Stimulated activated CD8-positive, alpha-beta memory T cell treated with anti-CD3 and anti-CD28 coated beads, Interleukin-15, amount 100 ng/mL, for 4 hours (primary cell): ENCODE measurements around the gene LMNB1.
"Not testable (repeated sequence)": the region's sequence is repeated elsewhere in the genome, so short reads cannot be mapped to it uniquely, and the experiment has no call there.

Experiments
- DNase-seq, 2 donors: peaks; one replicate each; pipeline ENCODE4 v3.0.0-alpha.2; 2020; ENCODE audit warnings: low read depth in 2 of 2

Gene LMNB1

GRCh38 chr5:126826619-126827215 is 49.8 kb downstream of the LMNB1 start:
- no peak for DNase-seq

DNA sequence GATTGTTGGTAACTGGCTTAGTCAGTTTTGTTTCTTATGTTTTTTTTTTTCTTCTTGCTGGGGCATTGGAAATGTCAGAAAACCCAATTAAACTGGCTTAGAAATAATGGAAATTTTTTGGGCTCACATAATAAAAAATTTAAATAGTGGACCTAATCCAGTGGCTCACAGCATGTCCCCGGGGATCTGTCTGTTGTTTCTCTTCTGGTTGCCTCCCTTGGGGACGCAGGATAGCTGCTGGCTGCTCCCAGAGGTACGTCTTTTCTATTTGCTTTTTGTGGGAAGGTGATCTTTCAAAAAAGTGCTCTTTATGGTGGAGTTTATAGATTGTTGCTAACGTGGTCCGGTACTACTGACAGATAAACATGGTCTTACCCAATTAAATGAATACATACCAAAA is 52.2 kb downstream of the LMNB1 start:
- DNase-seq = no peak

DNA sequence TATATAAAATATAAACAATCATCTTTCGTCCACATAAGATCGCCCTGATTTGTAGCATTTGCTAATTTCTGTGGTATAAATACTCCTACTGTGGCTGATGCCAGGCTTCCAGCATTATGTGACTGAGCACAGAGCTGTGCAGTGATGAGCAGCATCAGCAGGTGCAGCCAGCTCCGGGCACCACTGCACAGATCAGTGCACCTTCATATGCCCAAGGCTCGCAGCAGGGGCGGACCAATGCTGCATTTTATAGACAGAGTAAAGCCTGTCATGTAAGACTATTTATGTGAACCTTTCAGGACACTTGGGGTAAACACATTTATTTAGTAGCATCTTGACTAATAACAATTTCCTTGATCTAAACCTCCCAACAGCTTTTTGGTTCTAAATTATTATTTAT is 53.1 kb downstream of the LMNB1 start:
- DNase-seq = no peak

DNA sequence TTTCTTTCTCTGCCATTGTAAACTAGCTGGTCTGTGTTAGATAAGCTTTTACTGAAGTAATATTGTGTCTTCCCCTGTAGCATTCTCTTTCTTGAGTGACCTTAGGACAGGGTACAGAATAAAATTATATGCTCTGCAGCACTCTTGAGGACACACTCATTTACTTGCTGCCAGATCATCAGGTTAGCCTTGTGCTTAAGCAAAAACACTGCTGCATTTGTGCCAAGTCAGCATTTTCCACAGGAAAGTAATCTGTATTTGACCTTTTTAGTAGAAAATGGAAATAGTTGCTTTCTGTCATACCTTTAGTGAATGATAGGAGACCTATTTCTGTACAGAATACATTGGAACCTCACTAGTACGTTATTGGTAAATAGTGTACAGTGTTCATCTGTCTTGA is 54.2 kb downstream of the LMNB1 start:
- DNase-seq = no peak

DNA sequence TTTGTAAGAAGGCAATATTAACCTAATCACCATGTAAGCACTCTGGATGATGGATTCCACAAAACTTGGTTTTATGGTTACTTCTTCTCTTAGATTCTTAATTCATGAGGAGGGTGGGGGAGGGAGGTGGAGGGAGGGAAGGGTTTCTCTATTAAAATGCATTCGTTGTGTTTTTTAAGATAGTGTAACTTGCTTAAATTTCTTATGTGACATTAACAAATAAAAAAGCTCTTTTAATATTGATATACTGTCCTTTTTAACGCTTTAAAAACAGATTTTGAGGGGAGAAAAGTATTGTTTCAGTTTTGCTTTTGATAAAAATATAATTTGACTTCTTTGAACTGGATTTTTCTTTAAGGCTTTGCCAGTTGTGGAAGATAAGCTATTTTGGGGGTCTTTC is 59.8 kb downstream of the LMNB1 start:
- no peak for DNase-seq

DNA sequence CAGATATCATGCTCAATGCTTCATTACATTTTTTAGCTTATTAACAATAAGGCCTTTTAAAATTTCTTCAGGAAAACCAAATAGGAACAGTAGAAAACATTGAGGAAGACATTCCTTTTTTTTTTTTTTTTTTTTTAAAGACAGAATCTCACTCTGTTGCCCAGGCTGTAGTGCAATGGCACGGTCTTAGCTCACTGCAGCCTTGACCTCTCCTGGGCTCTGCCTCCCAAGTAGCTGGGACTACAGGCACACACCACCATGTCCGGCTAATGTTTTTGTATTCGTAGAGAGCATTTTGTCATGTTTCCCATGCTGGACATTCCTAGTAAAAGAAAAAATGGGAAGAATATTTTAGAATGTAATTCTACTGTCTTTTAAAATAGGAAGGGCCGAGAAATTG is 60.3 kb downstream of the LMNB1 start:
- DNase-seq = no peak

DNA sequence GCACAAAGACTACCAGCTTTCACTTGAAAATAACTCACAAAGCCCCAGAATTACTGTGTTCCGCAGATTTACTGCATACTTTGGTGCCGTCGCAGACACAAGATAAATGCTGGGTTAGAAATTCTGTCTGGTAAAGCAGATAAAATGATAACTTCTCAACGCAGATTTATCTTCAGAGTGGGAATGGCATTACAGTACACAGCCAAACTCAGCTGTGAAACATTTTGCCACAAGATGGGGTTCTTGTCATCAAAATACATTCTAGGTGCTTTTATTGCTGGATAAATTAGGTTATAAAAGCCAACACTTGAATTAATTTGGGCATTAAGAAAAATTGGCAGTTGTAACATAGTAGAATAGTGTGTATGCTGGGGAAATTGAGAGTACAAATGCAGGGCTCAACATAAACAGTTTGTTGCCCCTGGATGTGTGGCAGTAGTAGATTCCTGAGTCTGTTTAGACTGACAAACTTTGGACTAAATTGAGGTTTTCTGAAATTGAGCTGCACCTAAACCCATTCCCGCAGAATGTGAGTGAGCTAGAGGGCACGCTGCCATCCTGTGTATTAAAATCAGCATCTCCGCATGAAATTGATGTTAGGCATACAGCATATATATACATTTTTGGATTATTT is 61.1 kb downstream of the LMNB1 start:
- DNase-seq = no peak

GRCh38 chr5:126839407-126839806 is 62.5 kb downstream of the LMNB1 start:
- DNase-seq = not testable (repeated sequence)

DNA sequence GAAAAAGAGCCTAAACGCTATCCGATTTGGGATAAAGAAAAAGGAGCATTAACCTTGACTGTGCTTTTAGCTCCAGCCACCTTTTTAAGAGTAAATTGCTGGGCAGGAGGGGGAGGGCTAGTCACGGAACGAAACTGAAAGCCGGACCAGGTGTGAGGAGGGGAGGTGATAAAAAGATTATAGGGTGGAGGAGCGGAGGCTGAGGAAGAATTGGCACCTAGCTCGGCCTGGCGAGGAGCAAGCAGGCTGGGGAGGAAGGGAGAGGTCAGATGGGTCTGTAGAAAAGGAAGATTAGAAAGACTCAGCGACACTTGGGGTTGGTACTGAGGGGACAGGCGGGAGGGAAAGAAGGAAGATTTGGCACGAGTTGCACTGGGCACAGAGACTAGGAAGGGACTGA is 66.4 kb downstream of the LMNB1 start:
- DNase-seq = not testable (repeated sequence)

DNA sequence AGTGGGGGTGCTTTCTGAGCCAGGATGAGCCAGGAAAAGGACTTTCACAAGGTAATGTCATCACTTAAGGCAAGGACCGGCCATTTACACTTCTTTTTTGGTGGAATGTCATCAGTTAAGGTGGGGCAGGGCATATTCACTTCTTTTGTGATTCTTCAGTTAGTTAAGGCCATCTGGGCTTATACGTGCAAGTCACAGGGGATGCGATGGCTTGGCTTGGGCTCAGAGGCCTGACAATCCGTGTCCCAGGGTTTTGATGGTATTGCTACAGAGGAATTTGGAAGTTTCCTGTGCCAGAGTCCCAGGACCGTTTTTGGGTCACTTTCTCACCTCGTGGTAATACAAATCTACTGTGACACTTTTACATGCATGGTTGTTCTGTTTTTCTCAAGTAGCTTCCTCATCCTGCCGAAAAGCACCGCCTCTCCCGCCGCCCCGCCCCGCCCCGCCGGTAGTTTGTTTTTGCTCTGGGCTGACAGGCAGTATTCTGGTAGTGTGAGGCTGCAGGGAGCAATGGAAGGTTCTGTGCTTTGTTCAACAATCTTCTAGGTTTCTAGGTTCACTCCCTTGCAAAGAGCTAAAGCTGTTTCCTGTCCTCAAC is 68.6 kb downstream of the LMNB1 start:
- peak in 1 of 2 donors; percentile 30 for DNase-seq

DNA sequence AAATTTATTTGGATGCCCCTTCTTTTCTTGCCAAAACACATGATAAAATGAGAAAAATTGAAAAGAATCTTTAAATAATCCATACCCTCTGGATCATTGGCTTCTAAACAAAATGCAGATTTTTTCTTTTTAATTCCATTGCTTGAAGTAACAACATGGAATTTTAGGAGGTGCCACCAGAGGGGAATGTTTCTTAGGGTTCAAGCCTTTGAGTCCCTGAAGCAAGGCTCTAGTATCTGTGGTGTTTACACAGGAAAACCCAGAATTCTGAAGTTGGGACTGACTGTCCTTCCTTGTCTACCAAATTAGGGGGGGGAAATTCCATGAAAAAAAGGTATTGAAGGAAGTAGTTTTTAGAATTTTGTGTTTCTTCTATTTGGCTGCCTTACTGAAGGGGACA is 69.4 kb downstream of the LMNB1 start:
- no peak for DNase-seq

DNA sequence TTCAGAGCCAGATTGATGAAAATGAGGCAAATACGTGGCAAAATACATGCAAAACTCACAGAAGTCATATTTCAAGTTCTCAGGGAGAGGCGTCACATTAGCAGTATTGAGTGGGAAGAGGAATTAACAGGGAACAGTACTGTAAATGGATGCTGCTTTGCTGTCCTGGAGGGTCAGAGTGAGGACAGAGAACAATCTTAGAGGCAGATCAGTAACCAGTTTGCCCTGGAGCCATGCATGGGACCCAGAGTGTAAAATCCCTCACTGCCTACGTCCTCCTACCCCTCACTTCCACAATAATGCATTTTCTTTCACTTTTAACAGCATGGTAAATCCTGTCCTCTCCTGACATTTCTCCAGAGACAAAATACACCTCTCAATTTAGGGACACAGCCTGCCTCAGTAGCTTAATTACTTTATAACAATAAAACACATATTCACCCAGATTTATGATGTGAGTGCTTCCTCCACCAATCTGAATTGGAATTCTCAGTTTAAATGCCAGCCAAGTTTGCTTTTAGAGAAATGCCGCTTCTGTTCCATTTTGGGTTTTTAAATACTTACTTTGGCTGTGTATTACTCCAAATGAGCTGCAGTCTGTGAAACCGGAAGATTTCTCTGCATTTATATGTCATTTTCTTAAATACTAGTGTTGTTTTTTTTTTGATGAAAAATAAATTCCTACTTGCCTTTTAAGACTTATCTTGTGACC is 70.0 kb downstream of the LMNB1 start:
- DNase-seq = no peak

- no peak for DNase-seq
These were observed 70.5 kb downstream of the LMNB1 start for GRCh38 chr5:126847456-126847820.

DNA sequence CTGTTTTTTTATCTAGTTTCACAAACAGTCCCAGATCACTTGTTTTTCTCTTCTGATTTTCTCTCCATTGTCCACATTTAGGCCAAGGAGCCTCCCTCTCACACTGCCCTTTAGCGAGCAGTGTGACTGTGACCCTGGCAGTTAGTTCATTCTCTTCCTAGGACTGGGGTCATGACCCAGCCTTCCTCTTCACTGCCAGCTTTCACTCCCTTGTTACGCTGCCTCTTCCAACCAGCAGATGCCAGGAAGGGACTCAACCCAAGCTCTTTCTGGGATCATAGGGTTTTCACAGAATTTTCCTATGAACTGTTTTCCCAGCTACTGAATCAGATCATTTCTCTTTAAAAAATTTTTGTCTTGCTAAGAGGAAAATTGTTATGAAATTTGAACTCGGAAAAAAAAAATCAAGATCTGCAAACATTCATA is 70.9 kb downstream of the LMNB1 start:
- no peak for DNase-seq

GRCh38 chr5:126848253-126848652 is 71.3 kb downstream of the LMNB1 start:
- DNase-seq = no peak

DNA sequence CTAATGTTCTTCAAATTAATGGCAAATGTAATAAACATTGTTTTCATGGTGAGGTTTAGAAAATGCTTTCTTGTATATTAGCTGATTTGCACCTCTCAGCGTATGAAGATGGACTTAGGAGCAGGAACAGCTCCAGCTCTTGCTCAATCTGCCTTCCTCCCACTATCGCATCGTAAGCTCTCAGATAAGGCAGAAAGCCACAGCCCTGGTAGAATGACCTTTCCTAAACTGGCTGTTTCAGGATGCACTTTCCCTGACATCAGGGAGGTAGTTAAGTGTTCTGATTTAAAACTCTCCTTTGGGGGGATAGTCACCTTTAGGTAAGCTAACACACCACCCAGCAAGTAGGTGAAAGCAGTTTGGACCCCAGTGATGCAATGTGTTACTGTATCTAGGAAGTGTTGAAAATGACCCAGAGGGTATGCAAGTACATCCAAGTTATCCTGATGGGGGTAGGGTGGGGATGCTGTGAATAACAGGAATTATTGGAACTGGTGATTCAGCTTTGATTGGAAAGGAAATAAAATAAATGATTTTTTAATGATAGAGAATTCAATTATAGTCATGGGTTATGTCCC is 72.3 kb downstream of the LMNB1 start:
- no peak for DNase-seq

DNA sequence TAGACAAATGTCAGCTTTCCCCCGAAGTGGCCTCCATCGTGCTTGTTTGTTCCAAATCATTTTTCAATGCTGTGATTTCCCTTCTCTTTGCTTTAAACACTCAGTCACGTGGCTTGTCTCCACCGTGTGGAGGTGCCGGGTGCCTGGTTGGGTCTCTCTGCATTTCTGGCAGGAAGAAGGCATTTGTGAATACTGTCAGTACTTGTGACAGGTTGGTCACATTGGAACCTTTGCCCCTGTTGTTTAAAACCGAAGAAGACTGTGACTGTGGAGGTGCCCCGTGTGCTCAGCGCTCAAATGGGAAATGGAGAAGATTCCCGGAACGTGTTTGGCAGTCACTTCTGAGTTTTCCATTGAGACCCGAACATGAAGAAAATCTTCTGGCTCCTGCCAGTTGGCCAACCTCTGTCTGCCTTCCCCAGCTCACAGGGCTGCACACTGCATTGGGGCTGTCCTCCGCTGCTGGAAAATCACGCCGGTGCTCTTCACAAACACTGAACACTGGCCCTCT is 74.6 kb downstream of the LMNB1 start:
- no peak for DNase-seq

GRCh38 chr5:126852091-126852571 is 75.2 kb downstream of the LMNB1 start:
- DNase-seq = no peak

DNA sequence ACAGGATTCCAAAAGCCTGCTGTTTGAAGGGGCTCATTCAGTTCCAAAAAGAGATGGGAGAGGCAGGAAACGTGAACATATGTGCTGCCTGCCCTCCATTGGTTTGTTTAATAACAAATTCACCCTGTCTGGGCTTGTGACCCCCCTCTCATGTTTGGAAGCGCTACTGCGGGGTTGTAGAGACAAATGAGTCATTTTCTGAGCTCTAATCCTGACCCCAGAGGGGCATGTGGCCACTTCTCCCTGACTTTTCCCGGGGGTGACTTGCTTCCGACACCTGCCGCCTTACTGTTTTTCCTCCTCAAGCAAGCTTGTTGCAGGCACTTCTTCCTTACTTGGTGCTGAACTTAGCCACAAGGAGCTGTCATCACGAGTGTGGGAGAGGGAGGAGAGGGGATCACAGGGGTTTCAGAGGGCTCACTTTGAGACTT is 75.9 kb downstream of the LMNB1 start:
- no peak for DNase-seq

- not testable (repeated sequence) for DNase-seq
These were observed 76.8 kb downstream of the LMNB1 start for GRCh38 chr5:126853541-126854307.

- DNase-seq = no peak
These were observed 77.7 kb downstream of the LMNB1 start for GRCh38 chr5:126854526-126855110.
